GM12874 (cell line): ENCODE results near the gene SPR.

Experiments used
- CTCF ChIP-seq: IDR thresholded peaks from 2 replicates; pipeline ENCODE4 v1.5.1; 2011; ENCODE audit warnings: low read depth, mild to moderate bottlenecking, control low read depth, low read length, moderate library complexity; ENCODE audit not compliant: insufficient read depth

The SPR gene

GRCh38 chr2:72914206-72914559 lies 27.0 kb downstream of the SPR start:
- TF ChIP-seq CTCF = no peak

DNA sequence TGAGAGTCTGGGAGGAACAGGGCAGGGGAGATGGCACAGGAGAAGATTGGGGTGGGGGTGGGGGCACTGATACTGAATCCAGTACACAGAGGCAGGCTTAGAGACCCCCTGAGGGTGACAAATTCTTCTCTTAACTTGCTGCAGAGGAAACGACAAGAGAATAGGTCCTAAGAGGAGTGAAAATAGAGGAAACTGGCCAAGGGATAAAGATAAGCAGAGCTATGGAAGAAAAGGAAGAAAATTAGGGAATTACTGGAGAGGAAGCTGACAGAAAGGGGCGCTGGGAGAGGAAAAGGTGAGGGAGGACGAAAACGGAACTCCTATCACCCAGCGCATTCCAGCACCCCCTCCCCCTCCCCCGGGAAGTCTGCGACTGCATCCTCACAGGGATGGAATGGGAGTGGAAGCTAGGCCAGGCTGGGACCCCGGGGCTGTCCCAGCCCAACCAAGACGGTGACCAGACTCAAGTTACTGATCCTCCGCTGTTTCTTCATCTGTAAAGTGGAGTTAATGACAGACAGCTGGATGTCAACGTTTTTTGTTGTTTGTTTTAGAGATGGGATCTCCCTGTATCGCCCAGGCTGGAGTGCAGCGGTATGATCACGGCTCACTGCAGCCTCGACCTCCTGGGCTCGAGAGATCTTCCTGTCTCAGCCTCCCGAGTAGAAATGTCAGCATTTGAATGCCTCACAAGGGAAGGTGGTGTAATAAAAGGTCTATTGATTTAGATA lies 27.5 kb downstream of the SPR start:
- no peak for TF ChIP-seq CTCF

DNA sequence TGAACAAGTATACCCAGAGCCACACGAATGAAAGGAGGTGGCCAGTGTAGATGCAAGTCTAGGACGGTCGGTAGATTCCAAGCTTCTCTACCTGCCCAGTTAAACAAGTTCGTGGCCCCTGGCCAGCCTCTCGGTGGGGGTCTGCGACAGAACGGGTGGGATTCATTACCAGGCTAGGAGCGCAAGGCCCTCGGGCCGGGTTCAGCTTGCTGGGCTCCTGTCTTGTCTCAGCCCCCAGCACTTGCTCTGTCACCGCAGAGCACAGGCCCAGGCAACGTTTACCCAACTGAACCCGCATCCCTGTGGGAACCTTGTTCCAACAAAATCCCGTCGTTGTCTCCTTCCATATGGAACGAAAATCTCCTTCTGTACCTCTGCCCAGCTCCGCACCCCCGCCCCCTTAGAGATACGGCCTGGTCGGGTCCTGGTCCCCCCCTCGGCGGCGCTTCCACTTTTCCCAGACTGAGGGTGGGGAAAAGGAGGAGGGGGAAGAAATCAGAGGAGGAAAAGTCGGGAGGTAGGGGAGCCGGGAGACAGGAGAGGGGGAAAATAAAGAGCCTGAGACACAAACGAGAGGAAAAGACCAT lies 28.2 kb downstream of the SPR start:
- no peak for TF ChIP-seq CTCF

- no peak for TF ChIP-seq CTCF
Observed at GRCh38 chr2:72915907-72916742, 28.9 kb downstream of the SPR start.

DNA sequence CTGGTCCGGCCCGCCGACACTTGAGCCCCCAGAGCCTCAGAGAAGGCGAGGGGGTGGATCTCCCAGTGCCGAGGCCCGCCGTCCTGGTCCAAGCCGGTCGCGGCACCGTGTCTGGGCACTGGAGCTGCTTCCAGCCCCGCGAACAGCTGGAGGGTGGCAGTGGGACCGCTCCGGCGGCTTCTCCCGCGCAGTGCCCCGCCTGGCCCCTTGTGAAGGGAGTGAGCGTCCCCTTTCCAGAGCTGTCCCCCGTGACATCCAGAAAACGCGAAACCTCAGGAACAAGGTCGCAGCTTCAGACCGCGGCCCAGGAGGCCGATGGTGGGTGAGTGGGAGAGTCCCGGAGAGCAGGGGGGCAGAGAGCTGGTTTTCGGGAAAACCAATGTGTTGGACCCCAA lies 29.5 kb downstream of the SPR start:
- TF ChIP-seq CTCF = no peak

DNA sequence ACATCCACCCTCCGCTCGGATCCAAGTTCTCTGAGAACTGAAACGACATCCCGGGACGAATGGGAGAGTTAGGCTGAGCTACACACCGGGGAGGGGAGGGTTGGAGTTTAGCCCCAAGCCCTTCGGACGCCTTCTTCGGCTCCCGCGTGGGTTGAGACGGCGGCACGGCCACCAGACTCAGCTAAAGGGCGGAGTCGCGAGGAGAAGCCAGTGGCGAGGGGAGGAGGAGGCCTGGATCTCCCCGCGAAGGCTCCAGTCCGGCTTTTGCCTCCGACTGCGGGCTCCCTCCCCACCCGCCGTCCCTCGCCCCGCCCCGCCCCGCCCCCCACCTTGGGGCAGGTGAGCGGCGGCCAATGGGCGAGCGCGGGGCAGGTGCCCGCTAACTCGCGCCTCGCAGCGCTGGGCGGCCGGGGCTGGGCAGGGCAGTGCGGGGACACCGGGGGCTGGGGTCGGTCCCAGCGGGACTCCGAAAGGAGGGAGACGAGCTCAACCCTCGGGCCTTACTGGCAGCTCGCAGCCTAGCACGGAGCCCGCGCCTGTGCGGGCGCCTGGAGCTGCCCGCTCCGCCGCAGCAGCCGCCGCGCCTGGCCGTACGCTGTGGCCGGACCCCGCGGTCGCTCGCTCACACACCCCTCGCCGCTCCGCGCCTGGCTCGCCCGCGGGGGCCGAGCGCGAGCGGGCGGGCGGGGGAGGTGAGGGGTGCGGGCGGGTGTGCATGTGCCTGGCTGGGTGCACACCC lies 30.1 kb downstream of the SPR start, which contains the start of gene EMX1:
Gene EMX1 (plus strand): TSS at position 382 of the 739 bp plus-strand sequence. CDS start 334 bp downstream, at position 716.
- no peak for TF ChIP-seq CTCF
